Measurements from ENCODE around the gene PLPP4. TPM values are rescaled to one million over a fixed set of nuclear protein-coding genes. Genes with fewer than 3 reads are reported as not detected.

The PLPP4 gene
- total and polyA plus RNA-seq, 2 experiments from 2014 or later, result 30.0 to 34.4 TPM

GRCh38 chr10:120437541-120437940 lies 19.5 kb upstream of the PLPP4 start:
- H3K79me2 ChIP-seq (ENCODE audit: insufficient read depth), result no peaks in the 10 kb centered on the region
- H3F3A ChIP-seq (ENCODE audit: insufficient read depth), result no peaks in the 10 kb centered on the region
- WGBS, 2 experiments (ENCODE audit: low coverage in 1 of 2, low lambda C conversion rate in 2 of 2, missing lambda C conversion rate in 2 of 2), result 60 to 62% methylated on average over 2 of the region's 2 CpGs
- no peaks in the 10 kb centered on the region for H3K9me3 ChIP-seq (ENCODE audit: low read depth)
- H3K9ac ChIP-seq, result no peak overlapping the region
- no peaks in the 10 kb centered on the region for H3K9me2 ChIP-seq (ENCODE audit: insufficient read depth)
- H4K20me1 ChIP-seq (ENCODE audit: insufficient read depth), result no peaks in the 10 kb centered on the region
- no peak overlapping the region for H3K4me2 ChIP-seq (ENCODE audit: unreplicated experiment)
- H3K4me1 ChIP-seq (ENCODE audit: insufficient read depth), result peaks cover 8% of the 10 kb centered on the region; the same call in 1 of the 2 replicates
- TF ChIP-seq EZH2 (IDR thresholded peaks at IDR 0.05; ENCODE audit: insufficient read depth, poor library complexity, severe bottlenecking), result no peak
- in situ Hi-C loops (cut with MboI), result no loop called here
- H3K36me3 ChIP-seq (ENCODE audit: low read depth), result no peaks in the 10 kb centered on the region
- DNase-seq, result peak; percentile 52
- H2AFZ ChIP-seq, result no peak overlapping the region
- H3K27ac ChIP-seq, result no peak overlapping the region
- H3K27me3 ChIP-seq (replicated peaks; ENCODE audit: insufficient read depth), result no peaks in the 10 kb centered on the region; the same call in 1 of the 2 replicates
- no peak overlapping the region for H3K4me3 ChIP-seq

- H3K27ac ChIP-seq, result no peak overlapping the region
- peaks cover 24% of the 10 kb centered on the region for H3F3A ChIP-seq (ENCODE audit: insufficient read depth)
- no peak overlapping the region for H3K4me3 ChIP-seq
- in situ Hi-C loops (cut with MboI), result no loop called here
- H3K9ac ChIP-seq, result no peak overlapping the region
- H3K27me3 ChIP-seq (replicated peaks; ENCODE audit: insufficient read depth), result no peaks in the 10 kb centered on the region
- H2AFZ ChIP-seq, result no peak overlapping the region
- H3K4me1 ChIP-seq (ENCODE audit: insufficient read depth), result peaks cover 21% of the 10 kb centered on the region
- no peak overlapping the region for H3K4me2 ChIP-seq (ENCODE audit: unreplicated experiment)
- no peaks in the 10 kb centered on the region for H4K20me1 ChIP-seq (ENCODE audit: insufficient read depth)
- DNase-seq, result no peak
- WGBS, 2 experiments (ENCODE audit: low coverage in 1 of 2, low lambda C conversion rate in 2 of 2, missing lambda C conversion rate in 2 of 2), result 3 to 9% methylated on average over 3 of the region's 3 CpGs
- H3K9me3 ChIP-seq (ENCODE audit: low read depth), result no peaks in the 10 kb centered on the region
- H3K9me2 ChIP-seq (ENCODE audit: insufficient read depth), result no peaks in the 10 kb centered on the region
- no peaks in the 10 kb centered on the region for H3K79me2 ChIP-seq (ENCODE audit: insufficient read depth)
- H3K36me3 ChIP-seq (ENCODE audit: low read depth), result no peaks in the 10 kb centered on the region
- TF ChIP-seq EZH2 (IDR thresholded peaks at IDR 0.05; ENCODE audit: insufficient read depth, poor library complexity, severe bottlenecking), result no peak
- no peak for TF ChIP-seq EZH2phosphoT487 (IDR thresholded peaks at IDR 0.05; ENCODE audit: insufficient read depth, low read depth)
These were observed 5.1 kb upstream of the PLPP4 start for GRCh38 chr10:120451968-120452367.

- WGBS, 2 experiments (ENCODE audit: low coverage in 1 of 2, low lambda C conversion rate in 2 of 2, missing lambda C conversion rate in 2 of 2), result 81 to 88% methylated on average over 1 of the region's 1 CpG
These were observed 3.7 kb upstream of the PLPP4 start for GRCh38 chr10:120453319-120453718.

DNA sequence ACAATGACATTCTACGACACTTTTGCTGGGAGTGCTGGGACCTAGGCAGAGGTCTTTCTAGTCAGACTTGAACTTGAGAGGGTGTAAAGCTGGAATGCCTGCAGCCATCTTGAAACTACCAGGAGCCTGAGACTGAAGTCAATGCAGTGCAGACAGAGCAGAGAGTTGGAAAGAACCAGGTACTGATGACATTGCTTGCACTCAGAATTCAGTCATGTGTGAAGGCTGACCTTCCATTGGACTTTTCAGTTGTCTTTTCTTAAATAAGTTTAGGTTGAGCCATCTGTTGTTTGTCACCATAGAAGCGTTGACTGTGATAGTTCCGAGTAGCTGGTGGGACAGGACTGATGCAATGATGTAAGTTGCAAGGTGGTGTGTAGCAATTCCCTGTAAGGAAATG lies 3.1 kb upstream of the PLPP4 start:
- Histone ChIP-seq H3K27ac (no peak overlapping the region), H3K9ac (no peak overlapping the region), H3K27me3 (replicated peaks; ENCODE audit: insufficient read depth) (no peaks in the 10 kb centered on the region), H4K20me1 (ENCODE audit: insufficient read depth) (no peaks in the 10 kb centered on the region), H3F3A (ENCODE audit: insufficient read depth) (peaks cover 37% of the 10 kb centered on the region), H3K9me2 (ENCODE audit: insufficient read depth) (no peaks in the 10 kb centered on the region), H3K4me2 (ENCODE audit: unreplicated experiment) (no peak overlapping the region), H3K4me3 (no peak overlapping the region), H3K9me3 (ENCODE audit: low read depth) (no peaks in the 10 kb centered on the region), H3K36me3 (ENCODE audit: low read depth) (no peaks in the 10 kb centered on the region), H2AFZ (no peak overlapping the region), H3K4me1 (ENCODE audit: insufficient read depth) (peaks cover 33% of the 10 kb centered on the region), H3K79me2 (ENCODE audit: insufficient read depth) (peaks cover 12% of the 10 kb centered on the region)
- TF ChIP-seq EZH2phosphoT487 (IDR thresholded peaks at IDR 0.05; ENCODE audit: insufficient read depth, low read depth) (no peak), EZH2 (IDR thresholded peaks at IDR 0.05; ENCODE audit: insufficient read depth, poor library complexity, severe bottlenecking) (no peak)
- no peak for DNase-seq
- in situ Hi-C loops (cut with MboI), result no loop called here
- WGBS, 2 experiments (ENCODE audit: low coverage in 1 of 2, low lambda C conversion rate in 2 of 2, missing lambda C conversion rate in 2 of 2), result 82 to 86% methylated on average over 3 of the region's 3 CpGs

More at GRCh38 chr10:120453319-120453718, 3.7 kb upstream of the PLPP4 start:
- no peak for TF ChIP-seq EZH2 (IDR thresholded peaks at IDR 0.05; ENCODE audit: insufficient read depth, poor library complexity, severe bottlenecking)
- TF ChIP-seq EZH2phosphoT487 (IDR thresholded peaks at IDR 0.05; ENCODE audit: insufficient read depth, low read depth), result no peak
- H3K27me3 ChIP-seq (replicated peaks; ENCODE audit: insufficient read depth), result no peaks in the 10 kb centered on the region
- H3K9me2 ChIP-seq (ENCODE audit: insufficient read depth), result no peaks in the 10 kb centered on the region
- peaks cover 12% of the 10 kb centered on the region for H3K79me2 ChIP-seq (ENCODE audit: insufficient read depth)
- no peak overlapping the region for H3K4me3 ChIP-seq
- H4K20me1 ChIP-seq (ENCODE audit: insufficient read depth), result no peaks in the 10 kb centered on the region
- peaks cover 27% of the 10 kb centered on the region for H3K4me1 ChIP-seq (ENCODE audit: insufficient read depth)
- no peak for DNase-seq
- no peaks in the 10 kb centered on the region for H3K36me3 ChIP-seq (ENCODE audit: low read depth)
- in situ Hi-C loops (cut with MboI), result no loop called here
- no peaks in the 10 kb centered on the region for H3K9me3 ChIP-seq (ENCODE audit: low read depth)
- no peak overlapping the region for H3K9ac ChIP-seq
- peaks cover 31% of the 10 kb centered on the region for H3F3A ChIP-seq (ENCODE audit: insufficient read depth)
- H3K27ac ChIP-seq, result no peak overlapping the region
- H3K4me2 ChIP-seq (ENCODE audit: unreplicated experiment), result no peak overlapping the region
- H2AFZ ChIP-seq, result no peak overlapping the region

DNA sequence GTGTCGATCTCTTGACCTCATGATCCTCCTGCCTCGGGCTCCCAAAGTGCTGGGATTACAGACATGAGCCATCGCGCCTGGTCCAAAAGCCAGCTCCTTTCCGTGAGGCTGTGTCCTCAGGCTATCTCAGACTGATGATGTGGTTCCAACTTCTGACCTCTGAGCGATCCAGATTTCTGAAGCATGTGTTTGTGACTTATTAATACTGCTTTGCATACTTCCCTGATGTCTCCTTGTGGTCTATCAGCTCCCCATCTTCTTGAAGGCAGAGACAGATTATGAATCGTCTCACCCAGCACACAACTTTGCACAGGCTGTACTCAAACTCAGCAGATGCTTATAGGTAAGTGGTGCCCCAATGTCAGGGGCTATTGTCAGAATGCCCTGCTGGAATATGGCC lies 2.0 kb upstream of the PLPP4 start:
- no peaks in the 10 kb centered on the region for H3K9me2 ChIP-seq (ENCODE audit: insufficient read depth)
- TF ChIP-seq EZH2 (IDR thresholded peaks at IDR 0.05; ENCODE audit: insufficient read depth, poor library complexity, severe bottlenecking) (no peak), EZH2phosphoT487 (IDR thresholded peaks at IDR 0.05; ENCODE audit: insufficient read depth, low read depth) (no peak)
- no peak overlapping the region for H2AFZ ChIP-seq
- H3K27ac ChIP-seq, result 0 out of 2 replicates have a peak overlapping the region, but pooled peaks have one; percentile 11
- no peaks in the 10 kb centered on the region for H3K27me3 ChIP-seq (replicated peaks; ENCODE audit: insufficient read depth)
- H3K4me3 ChIP-seq, result no peak overlapping the region
- no peaks in the 10 kb centered on the region for H4K20me1 ChIP-seq (ENCODE audit: insufficient read depth)
- peaks cover 12% of the 10 kb centered on the region for H3K79me2 ChIP-seq (ENCODE audit: insufficient read depth)
- H3F3A ChIP-seq (ENCODE audit: insufficient read depth), result peaks cover 48% of the 10 kb centered on the region
- peak overlapping the region; percentile 4 for H3K4me2 ChIP-seq (ENCODE audit: unreplicated experiment)
- H3K9me3 ChIP-seq (ENCODE audit: low read depth), result no peaks in the 10 kb centered on the region
- DNase-seq, result peak; percentile 81
- no peaks in the 10 kb centered on the region for H3K36me3 ChIP-seq (ENCODE audit: low read depth)
- no peak overlapping the region for H3K9ac ChIP-seq
- in situ Hi-C loops (cut with MboI), result no loop called here
- peaks cover 44% of the 10 kb centered on the region for H3K4me1 ChIP-seq (ENCODE audit: insufficient read depth)
- 20 to 30% methylated on average over 7 of the region's 7 CpGs for WGBS, 2 experiments (ENCODE audit: low coverage in 1 of 2, low lambda C conversion rate in 2 of 2, missing lambda C conversion rate in 2 of 2)

Data from GM23248 (cell line).